Panc1 (cell line): ENCODE measurements around the gene EPOP.

Source experiments
- POLR2AphosphoS5 ChIP-seq: IDR thresholded peaks from 2 replicates; pipeline ENCODE4 v1.6.1; 2012; ENCODE audit warnings: mild to moderate bottlenecking, low read depth, low read length, moderate library complexity
- TCF7L2 ChIP-seq: IDR thresholded peaks from 2 replicates; pipeline ENCODE4 v1.6.1; 2011; ENCODE audit warnings: mild to moderate bottlenecking, low read depth, low read length, inconsistent platforms
- TF ChIP-seq, protein P1 (sequence below), 2 experiments: IDR thresholded peaks; 2 replicates each; pipeline ENCODE4 v1.6.1; 2011 to 2012; ENCODE audit warnings: low read depth in 2 of 2, control low read depth in 1 of 2, low read length in 1 of 2, mild to moderate bottlenecking in 1 of 2, moderate library complexity in 1 of 2; ENCODE audit not compliant: insufficient read depth in 1 of 2
- TF ChIP-seq, protein P2 (sequence below): fragments of 450-650 bp; IDR thresholded peaks from 2 replicates; pipeline ENCODE4 v1.5.1; 2017; ENCODE audit warnings: mild to moderate bottlenecking

DNA sequence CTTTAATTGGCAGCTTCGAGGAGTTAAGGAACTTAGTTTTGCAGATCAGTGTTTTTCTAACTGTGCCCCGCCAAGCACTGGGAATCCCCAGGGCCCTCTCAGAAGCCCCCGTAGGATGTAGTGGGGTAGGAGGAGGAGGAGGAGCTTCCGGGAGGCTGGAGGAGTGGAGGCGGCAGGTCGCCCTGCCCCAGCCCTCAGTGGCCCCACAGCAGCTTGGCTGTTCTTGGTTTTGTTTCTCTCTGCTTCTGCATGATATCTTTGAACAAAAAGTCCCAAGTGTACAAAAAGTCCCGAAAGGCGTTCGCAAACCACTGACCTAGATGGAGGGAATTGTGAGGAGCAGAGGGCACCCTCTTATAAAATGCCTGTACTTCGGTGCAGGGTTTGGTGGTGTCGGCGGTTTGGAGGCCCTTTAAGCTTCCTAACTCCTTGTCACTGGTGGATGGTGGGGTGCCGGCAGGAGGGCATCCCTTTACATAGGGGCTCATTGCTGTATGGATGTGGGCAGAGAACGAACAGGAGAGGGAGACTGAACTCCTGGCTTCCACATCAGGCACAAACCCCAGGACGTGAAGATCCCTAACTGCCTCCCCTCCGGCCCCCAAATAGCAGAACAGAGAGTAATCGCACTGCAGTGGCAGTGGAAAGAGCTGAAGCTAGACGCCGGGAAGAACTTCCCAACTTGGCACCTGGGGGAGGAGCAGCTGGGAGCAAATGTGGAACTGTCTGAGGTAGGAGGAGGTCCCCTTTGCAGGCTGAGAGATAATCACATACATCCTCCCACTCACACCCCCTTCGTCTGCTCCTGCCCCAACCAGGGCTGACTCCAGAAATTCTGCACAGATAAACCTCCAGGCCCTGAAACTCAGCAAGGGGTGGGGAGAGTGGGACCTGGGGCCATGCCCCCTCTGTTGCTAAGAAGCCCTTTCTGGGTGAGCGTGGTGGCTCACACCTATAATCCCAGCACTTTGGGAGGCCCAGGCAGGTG, 20.1 kb downstream of the EPOP start:
- TF ChIP-seq TCF7L2 (no peak), POLR2AphosphoS5 (no peak)
- TF ChIP-seq, protein P1, sequence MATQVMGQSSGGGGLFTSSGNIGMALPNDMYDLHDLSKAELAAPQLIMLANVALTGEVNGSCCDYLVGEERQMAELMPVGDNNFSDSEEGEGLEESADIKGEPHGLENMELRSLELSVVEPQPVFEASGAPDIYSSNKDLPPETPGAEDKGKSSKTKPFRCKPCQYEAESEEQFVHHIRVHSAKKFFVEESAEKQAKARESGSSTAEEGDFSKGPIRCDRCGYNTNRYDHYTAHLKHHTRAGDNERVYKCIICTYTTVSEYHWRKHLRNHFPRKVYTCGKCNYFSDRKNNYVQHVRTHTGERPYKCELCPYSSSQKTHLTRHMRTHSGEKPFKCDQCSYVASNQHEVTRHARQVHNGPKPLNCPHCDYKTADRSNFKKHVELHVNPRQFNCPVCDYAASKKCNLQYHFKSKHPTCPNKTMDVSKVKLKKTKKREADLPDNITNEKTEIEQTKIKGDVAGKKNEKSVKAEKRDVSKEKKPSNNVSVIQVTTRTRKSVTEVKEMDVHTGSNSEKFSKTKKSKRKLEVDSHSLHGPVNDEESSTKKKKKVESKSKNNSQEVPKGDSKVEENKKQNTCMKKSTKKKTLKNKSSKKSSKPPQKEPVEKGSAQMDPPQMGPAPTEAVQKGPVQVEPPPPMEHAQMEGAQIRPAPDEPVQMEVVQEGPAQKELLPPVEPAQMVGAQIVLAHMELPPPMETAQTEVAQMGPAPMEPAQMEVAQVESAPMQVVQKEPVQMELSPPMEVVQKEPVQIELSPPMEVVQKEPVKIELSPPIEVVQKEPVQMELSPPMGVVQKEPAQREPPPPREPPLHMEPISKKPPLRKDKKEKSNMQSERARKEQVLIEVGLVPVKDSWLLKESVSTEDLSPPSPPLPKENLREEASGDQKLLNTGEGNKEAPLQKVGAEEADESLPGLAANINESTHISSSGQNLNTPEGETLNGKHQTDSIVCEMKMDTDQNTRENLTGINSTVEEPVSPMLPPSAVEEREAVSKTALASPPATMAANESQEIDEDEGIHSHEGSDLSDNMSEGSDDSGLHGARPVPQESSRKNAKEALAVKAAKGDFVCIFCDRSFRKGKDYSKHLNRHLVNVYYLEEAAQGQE (IDR thresholded peaks at IDR 0.05; ENCODE audit: insufficient read depth in 1 of 2, low read depth in 2 of 2, low read length in 1 of 2): no peak
- TF ChIP-seq, protein P2, sequence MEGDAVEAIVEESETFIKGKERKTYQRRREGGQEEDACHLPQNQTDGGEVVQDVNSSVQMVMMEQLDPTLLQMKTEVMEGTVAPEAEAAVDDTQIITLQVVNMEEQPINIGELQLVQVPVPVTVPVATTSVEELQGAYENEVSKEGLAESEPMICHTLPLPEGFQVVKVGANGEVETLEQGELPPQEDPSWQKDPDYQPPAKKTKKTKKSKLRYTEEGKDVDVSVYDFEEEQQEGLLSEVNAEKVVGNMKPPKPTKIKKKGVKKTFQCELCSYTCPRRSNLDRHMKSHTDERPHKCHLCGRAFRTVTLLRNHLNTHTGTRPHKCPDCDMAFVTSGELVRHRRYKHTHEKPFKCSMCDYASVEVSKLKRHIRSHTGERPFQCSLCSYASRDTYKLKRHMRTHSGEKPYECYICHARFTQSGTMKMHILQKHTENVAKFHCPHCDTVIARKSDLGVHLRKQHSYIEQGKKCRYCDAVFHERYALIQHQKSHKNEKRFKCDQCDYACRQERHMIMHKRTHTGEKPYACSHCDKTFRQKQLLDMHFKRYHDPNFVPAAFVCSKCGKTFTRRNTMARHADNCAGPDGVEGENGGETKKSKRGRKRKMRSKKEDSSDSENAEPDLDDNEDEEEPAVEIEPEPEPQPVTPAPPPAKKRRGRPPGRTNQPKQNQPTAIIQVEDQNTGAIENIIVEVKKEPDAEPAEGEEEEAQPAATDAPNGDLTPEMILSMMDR: no peak
